Midbrain (tissue), 1 donor: ENCODE measurements around the gene KCNIP2.

Experiments used
- DNase-seq: peaks from one replicate; lab custom pipeline; 2025; lab: John Stamatoyannopoulos, UW

Gene KCNIP2

GRCh38 chr10:101843032-101844021 is at the start of gene KCNIP2:
TSS of gene KCNIP2 (minus strand) at chr10:101843800. CDS start at chr10:101843568, 232 bp downstream.
- peak; percentile 38 for DNase-seq

GRCh38 chr10:101892782-101893391 is 49.3 kb upstream of the KCNIP2 start:
- no peak for DNase-seq

- peak; percentile 76 for DNase-seq
Observed at GRCh38 chr10:101889256-101890210, 45.9 kb upstream of the KCNIP2 start.

- DNase-seq: peak; percentile 35
Observed at GRCh38 chr10:101888251-101888949, 44.8 kb upstream of the KCNIP2 start.

- DNase-seq: peak; percentile 10
Observed at GRCh38 chr10:101887775-101888174, 44.2 kb upstream of the KCNIP2 start.

GRCh38 chr10:101886521-101887312 is 43.1 kb upstream of the KCNIP2 start:
- DNase-seq: no peak

GRCh38 chr10:101881036-101881774 is 37.6 kb upstream of the KCNIP2 start:
- DNase-seq: no peak

GRCh38 chr10:101880232-101880573 is 36.6 kb upstream of the KCNIP2 start:
- no peak for DNase-seq

- DNase-seq: peak; percentile 37
Observed at GRCh38 chr10:101879456-101880231, 36.0 kb upstream of the KCNIP2 start.

- no peak for DNase-seq
Observed at GRCh38 chr10:101878869-101879268, 35.3 kb upstream of the KCNIP2 start.

- DNase-seq: no peak
Observed at GRCh38 chr10:101875068-101875688, 31.6 kb upstream of the KCNIP2 start.

- no peak for DNase-seq
Observed at GRCh38 chr10:101874252-101874651, 30.7 kb upstream of the KCNIP2 start.

- DNase-seq: no peak
Observed at GRCh38 chr10:101867931-101868330, 24.3 kb upstream of the KCNIP2 start.

GRCh38 chr10:101859530-101859929 is 15.9 kb upstream of the KCNIP2 start:
- no peak for DNase-seq

GRCh38 chr10:101858723-101859500 is 15.3 kb upstream of the KCNIP2 start:
- DNase-seq: no peak

- DNase-seq: no peak
Observed at GRCh38 chr10:101857802-101858476, 14.3 kb upstream of the KCNIP2 start.

GRCh38 chr10:101856626-101857025 is 13.0 kb upstream of the KCNIP2 start:
- no peak for DNase-seq
